Measurements from ENCODE around the gene TUBB6. TPM values are rescaled to one million over a fixed set of nuclear protein-coding genes. Genes with fewer than 3 reads are reported as not detected.
A peak's percentile ranks its signal among the peaks of the same experiment; 100 is the strongest.

The TUBB6 gene
- total RNA-seq, 1 donor from 2014 or later = 31.9 TPM

DNA sequence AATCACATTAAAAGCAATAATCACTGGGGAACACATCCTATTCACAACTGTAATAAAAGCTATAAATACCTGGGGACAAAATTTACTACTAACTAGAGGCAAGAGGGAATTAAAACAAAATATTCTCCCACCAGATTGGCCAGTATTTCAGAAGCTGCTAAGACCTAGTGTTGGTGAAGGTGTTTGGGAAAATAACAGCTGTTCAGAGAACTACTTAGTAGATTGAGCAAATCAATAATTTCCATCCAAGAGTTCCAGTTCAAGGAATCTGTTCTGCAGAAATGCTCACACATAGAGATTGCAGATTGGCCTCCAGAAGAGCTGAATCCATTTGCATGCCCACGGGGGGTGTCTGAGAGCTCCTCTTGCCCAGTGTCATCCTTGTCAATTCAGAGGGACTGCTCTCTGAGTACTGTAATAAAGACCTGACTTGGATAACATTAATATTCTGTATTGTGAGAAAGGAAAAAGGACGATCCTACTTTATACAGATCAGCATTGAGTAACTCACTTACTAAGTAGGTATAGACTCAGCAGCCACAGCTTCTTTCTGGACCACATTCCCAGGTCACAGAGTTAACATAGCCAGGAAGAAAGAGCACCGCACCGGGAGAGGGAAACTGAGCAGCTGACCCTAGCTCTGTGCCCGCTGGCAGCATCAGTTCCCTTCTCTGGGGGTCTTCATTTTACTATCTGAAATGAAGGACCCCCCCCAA, 5.6 kb downstream of the TUBB6 start:
- ChIA-PET POLR2A (interaction anchor here (0.6 kb wide), 2 partner anchors 57 to 564 kb away, joined by 4 read pairs; no protein-coding TSS in a partner anchor), CTCF (no interaction called here)
- peaks cover 67% of the 10 kb centered on the region for H3K4me1 Mint-ChIP-seq
- DNase-seq = no peak
- TF ChIP-seq, protein P1, sequence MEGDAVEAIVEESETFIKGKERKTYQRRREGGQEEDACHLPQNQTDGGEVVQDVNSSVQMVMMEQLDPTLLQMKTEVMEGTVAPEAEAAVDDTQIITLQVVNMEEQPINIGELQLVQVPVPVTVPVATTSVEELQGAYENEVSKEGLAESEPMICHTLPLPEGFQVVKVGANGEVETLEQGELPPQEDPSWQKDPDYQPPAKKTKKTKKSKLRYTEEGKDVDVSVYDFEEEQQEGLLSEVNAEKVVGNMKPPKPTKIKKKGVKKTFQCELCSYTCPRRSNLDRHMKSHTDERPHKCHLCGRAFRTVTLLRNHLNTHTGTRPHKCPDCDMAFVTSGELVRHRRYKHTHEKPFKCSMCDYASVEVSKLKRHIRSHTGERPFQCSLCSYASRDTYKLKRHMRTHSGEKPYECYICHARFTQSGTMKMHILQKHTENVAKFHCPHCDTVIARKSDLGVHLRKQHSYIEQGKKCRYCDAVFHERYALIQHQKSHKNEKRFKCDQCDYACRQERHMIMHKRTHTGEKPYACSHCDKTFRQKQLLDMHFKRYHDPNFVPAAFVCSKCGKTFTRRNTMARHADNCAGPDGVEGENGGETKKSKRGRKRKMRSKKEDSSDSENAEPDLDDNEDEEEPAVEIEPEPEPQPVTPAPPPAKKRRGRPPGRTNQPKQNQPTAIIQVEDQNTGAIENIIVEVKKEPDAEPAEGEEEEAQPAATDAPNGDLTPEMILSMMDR (IDR thresholded peaks at IDR 0.05) = no peak
- H3K27me3 Mint-ChIP-seq = no peaks in the 10 kb centered on the region
- H3K36me3 Mint-ChIP-seq (ENCODE audit: low read depth) = peaks cover 18% of the 10 kb centered on the region
- peaks cover 5% of the 10 kb centered on the region for H3K9me3 Mint-ChIP-seq
- H3K27ac Mint-ChIP-seq = peak overlapping the region; percentile 9
- no peak for ATAC-seq (ENCODE audit: low read depth)
- H3K4me3 Mint-ChIP-seq = no peak overlapping the region
- intact Hi-C loops (cut with micrococcal nuclease) = loop anchor here (2.0 to 10.0 kb wide), 2 partner anchors 15 to 459 kb away; partner anchors contain the start of gene CHMP1B

DNA sequence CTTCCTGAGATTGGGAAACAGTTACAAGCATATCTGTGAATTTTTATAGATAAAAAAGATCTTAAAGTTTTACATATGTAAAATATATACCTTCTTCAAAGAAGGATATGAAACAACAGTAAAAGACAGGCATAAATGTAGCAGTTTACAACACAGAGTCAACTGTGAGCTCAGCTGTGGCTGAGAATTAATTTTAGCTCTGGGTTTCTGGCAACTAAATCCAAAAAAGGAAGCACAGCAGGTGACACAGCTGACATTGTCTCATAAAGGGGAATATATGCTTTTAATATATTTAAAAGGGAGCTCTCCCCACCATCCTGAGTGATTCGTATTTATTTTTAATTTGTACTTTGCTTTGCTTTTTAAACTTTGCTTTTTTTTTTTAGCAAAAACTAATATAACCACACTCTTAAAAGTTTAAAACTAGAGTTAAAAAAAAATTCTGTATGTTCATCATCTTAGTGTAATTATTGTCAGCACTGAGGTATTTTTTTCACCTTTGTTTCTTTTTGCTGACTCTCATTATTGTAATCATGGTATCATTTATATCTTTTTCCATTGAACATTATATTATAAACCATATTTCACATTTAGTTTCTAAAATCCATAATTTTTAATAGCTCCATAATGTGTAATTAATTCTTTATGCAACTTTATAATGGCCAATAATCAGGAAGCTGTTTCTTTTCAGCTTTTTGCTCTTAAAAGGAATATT, 6.7 kb downstream of the TUBB6 start:
- peaks cover 63% of the 10 kb centered on the region for H3K4me1 Mint-ChIP-seq
- ATAC-seq (ENCODE audit: low read depth) (no peak), DNase-seq (no peak)
- peaks cover 18% of the 10 kb centered on the region for H3K36me3 Mint-ChIP-seq (ENCODE audit: low read depth)
- H3K27ac Mint-ChIP-seq = peak overlapping the region; percentile 73
- POLR2A ChIA-PET = interaction anchor here (1.2 to 1.6 kb wide), 2 partner anchors 7 to 62 kb away, joined by 3 to 12 read pairs; partner anchors contain the start of gene AFG3L2
- no peaks in the 10 kb centered on the region for H3K27me3 Mint-ChIP-seq
- H3K4me3 Mint-ChIP-seq = peak overlapping the region; percentile 48
- H3K9me3 Mint-ChIP-seq = peaks cover 5% of the 10 kb centered on the region
- CTCF ChIA-PET = interaction anchor here (1.1 to 1.9 kb wide), 2 partner anchors 13 to 20 kb away, joined by 4 to 10 read pairs; no protein-coding TSS in a partner anchor
- TF ChIP-seq, protein P1 (IDR thresholded peaks at IDR 0.05) = no peak
- intact Hi-C loops (cut with micrococcal nuclease) = loop anchor here (1.0 to 10.0 kb wide), 3 partner anchors 7 to 460 kb away; partner anchors contain the start of gene CHMP1B

DNA sequence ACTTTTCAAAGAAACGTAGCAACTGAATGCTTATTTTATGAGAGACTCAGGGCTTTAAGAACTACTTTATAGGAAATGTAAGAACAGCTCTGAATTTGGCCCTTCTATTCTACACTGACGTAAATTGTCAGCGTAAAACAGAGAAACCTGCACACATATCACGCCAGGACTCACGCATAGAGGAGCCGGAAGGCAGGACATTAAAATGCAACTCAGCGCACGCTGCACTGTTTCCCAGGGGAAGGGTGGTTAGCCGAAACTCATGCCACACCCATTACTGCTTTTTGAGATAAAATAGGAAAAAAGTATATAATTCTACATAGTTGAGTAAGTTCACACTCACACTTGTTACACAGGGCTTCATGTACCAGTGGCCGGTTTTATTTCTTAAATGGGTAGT, 7.4 kb downstream of the TUBB6 start:
- DNase-seq (no peak), ATAC-seq (ENCODE audit: low read depth) (peak; percentile 71)
- Mint-ChIP-seq H3K4me1 (peaks cover 63% of the 10 kb centered on the region), H3K9me3 (peaks cover 5% of the 10 kb centered on the region), H3K4me3 (peak overlapping the region; percentile 48), H3K36me3 (ENCODE audit: low read depth) (peaks cover 20% of the 10 kb centered on the region), H3K27ac (peak overlapping the region; percentile 73), H3K27me3 (no peaks in the 10 kb centered on the region)
- intact Hi-C loops (cut with micrococcal nuclease) = loop anchor here (1.0 to 10.0 kb wide), 3 partner anchors 8 to 461 kb away; partner anchors contain the start of gene CHMP1B
- ChIA-PET CTCF (interaction anchor here (1.1 to 1.9 kb wide), 2 partner anchors 12 to 19 kb away, joined by 4 to 10 read pairs; no protein-coding TSS in a partner anchor), POLR2A (interaction anchor here (0.5 to 1.6 kb wide), 3 partner anchors 8 to 96 kb away, joined by 3 to 12 read pairs (median 7); partner anchors contain the start of gene AFG3L2)
- TF ChIP-seq, protein P1 (IDR thresholded peaks at IDR 0.05) = no peak

DNA sequence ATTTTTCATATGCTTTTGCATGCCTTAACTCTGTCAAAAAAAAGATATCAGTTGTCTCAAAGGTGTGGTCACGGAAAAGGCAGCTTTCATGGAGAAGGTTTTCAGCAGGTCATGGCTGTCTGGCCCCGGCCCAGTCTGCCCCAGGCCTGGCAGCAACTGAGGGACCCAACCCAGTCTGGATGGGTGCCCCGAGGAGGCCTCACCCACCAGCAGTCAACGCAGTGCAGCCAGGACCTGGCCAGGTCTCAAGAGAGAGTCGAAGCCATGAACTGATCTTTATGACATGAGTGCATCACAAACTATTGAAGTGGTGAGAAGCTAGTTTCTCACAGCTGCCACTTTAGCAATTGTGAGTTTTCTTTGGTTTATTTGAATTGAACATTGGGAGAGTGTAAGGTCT, 7.9 kb downstream of the TUBB6 start:
- H3K9me3 Mint-ChIP-seq = peaks cover 5% of the 10 kb centered on the region
- ATAC-seq (ENCODE audit: low read depth) (peak; percentile 39), DNase-seq (no peak)
- peak overlapping the region; percentile 48 for H3K4me3 Mint-ChIP-seq
- ChIA-PET POLR2A (interaction anchor here (0.5 to 1.6 kb wide), 6 partner anchors 9 to 1252 kb away, joined by 3 to 12 read pairs (median 3); partner anchors contain the start of gene AFG3L2), CTCF (interaction anchor here (1.9 kb wide), 1 partner anchor 12 kb away, joined by 10 read pairs; no protein-coding TSS in a partner anchor)
- H3K4me1 Mint-ChIP-seq = peaks cover 64% of the 10 kb centered on the region
- TF ChIP-seq, protein P1 (IDR thresholded peaks at IDR 0.05) = no peak
- intact Hi-C loops (cut with micrococcal nuclease) = loop anchor here (1.0 to 10.0 kb wide), 4 partner anchors 9 to 461 kb away; partner anchors contain the start of genes AFG3L2 and CHMP1B
- H3K36me3 Mint-ChIP-seq (ENCODE audit: low read depth) = peaks cover 18% of the 10 kb centered on the region
- H3K27me3 Mint-ChIP-seq = no peaks in the 10 kb centered on the region
- H3K27ac Mint-ChIP-seq = peak overlapping the region; percentile 73

Data from activated B cell treated with CpG ODN at 0.5 μM for 24 hours (primary cell).